K562 (cell line): ENCODE measurements around the gene TCF15. TPM values are rescaled to one million over a fixed set of nuclear protein-coding genes. Genes with fewer than 3 reads are reported as not detected.

Experiments
- ATAC-seq: fragments of 200-7000 bp; cut with Tn5 transposase; 3 replicates; pipeline ENCODE4 v1.9.1; 2020; ENCODE audit warnings: moderate library complexity
- BruUV-seq: library from RNA; stranded (reverse); fragments of 400-500 nt; replicated peaks from 2 replicates; lab custom pipeline; 2021; lab: Mats Ljungman, UMichigan
- CTCF ChIA-PET: fragments of 300-600 bp; formaldehyde crosslinking; extraction: SDS; loops from one replicate; lab custom pipeline; 2021; ENCODE audit warnings: low intra/inter-chr PET ratio; lab: Yijun Ruan, JAX
- POLR2A ChIA-PET: fragments of 300-600, 350-650 bp; sonication (Branson Sonifier 250); formaldehyde crosslinking; extraction: SDS; loops from one replicate; lab custom pipeline; 2021; ENCODE audit warnings: antibody characterized with exemption, inconsistent platforms; lab: Yijun Ruan, JAX
- DNase-seq, 4 experiments: peaks; one replicate each; pipeline versions ENCODE4 v3.0.0 to v3.0.0-alpha.2; 2011 to 2018; ENCODE audit warnings: low spot score in 3 of 4, mixed read lengths in 3 of 4; ENCODE audit errors: extremely low read depth in 1 of 4
- FAIRE-seq: peaks from 2 replicates; lab custom pipeline; 2011; peaks lifted over from hg19 to GRCh38; lab: Jason Lieb, UNC
- H2AFZ ChIP-seq: 2 replicates; pipeline ENCODE4 v1.6.0; 2011; ENCODE audit warnings: low read depth, low read length, control low read depth, inconsistent platforms
- H3K27ac ChIP-seq: fragments of 200-600 bp; 3 replicates; pipeline ENCODE4 v1.8.0; 2011; ENCODE audit warnings: low read depth, mild to moderate bottlenecking, control low read depth, inconsistent platforms, low read length, moderate library complexity, mixed read lengths; ENCODE audit errors: extremely low read depth
- H3K27me3 ChIP-seq, 2 experiments: fragments of 300-600 bp in 1 of 2; 2 replicates in 1 of 2; 3 replicates in 1 of 2; pipeline versions ENCODE4 v1.6.0 to v1.8.0; 2011; ENCODE audit warnings: inconsistent platforms in 2 of 2, low read length in 2 of 2, mild to moderate bottlenecking in 1 of 2, mixed read lengths in 1 of 2, moderate library complexity in 1 of 2; ENCODE audit not compliant: control insufficient read depth in 2 of 2, insufficient read depth in 2 of 2
- H3K36me3 ChIP-seq: fragments of 300-600 bp; 3 replicates; pipeline ENCODE4 v1.8.0; 2011; ENCODE audit warnings: mild to moderate bottlenecking, low read length, inconsistent platforms; ENCODE audit not compliant: control insufficient read depth, insufficient read depth
- H3K4me1 ChIP-seq, 2 experiments: fragments of 200-600 bp in 1 of 2; replicated peaks in 1 of 2; 2 replicates in 1 of 2; 3 replicates in 1 of 2; pipeline versions ENCODE4 v1.5.1 to v1.8.0; 2011; ENCODE audit warnings: inconsistent platforms in 2 of 2, low read length in 2 of 2, mild to moderate bottlenecking in 1 of 2, mixed read lengths in 1 of 2, moderate library complexity in 1 of 2; ENCODE audit not compliant: control insufficient read depth in 2 of 2, insufficient read depth in 2 of 2
- H3K4me2 ChIP-seq: 2 replicates; pipeline ENCODE4 v1.6.1; 2011; ENCODE audit warnings: low read length, control low read depth, inconsistent platforms, mixed read lengths; ENCODE audit not compliant: insufficient read depth
- H3K4me3 ChIP-seq: fragments of 200-600 bp; sonication (generic), shearing (Covaris generic); 2 replicates; pipeline ENCODE4 v1.5.1; 2016; ENCODE audit warnings: control low read depth, inconsistent platforms
- H3K79me2 ChIP-seq: fragments of 200-600 bp; 3 replicates; pipeline ENCODE4 v1.8.0; 2011; ENCODE audit warnings: low read length, inconsistent platforms; ENCODE audit not compliant: control insufficient read depth, insufficient read depth
- H3K9ac ChIP-seq, 2 experiments: 2 replicates each; pipeline versions ENCODE4 v1.6.0 to v1.6.1; 2011; ENCODE audit warnings: low read depth in 2 of 2, low read length in 2 of 2, control low read depth in 1 of 2, inconsistent platforms in 1 of 2, mild to moderate bottlenecking in 1 of 2, mixed read lengths in 1 of 2; ENCODE audit not compliant: insufficient read depth in 1 of 2
- H3K9me1 ChIP-seq: one replicate; pipeline ENCODE4 v1.6.0; 2011; ENCODE audit warnings: inconsistent platforms, mild to moderate bottlenecking, low read length, moderate library complexity; ENCODE audit not compliant: control insufficient read depth, insufficient read depth
- H3K9me3 ChIP-seq: replicated peaks from 2 replicates; pipeline ENCODE4 v1.5.1; 2011; ENCODE audit warnings: low read depth, low read length, inconsistent platforms; ENCODE audit not compliant: control insufficient read depth, insufficient read depth
- H4K20me1 ChIP-seq: replicated peaks from 2 replicates; pipeline ENCODE4 v1.6.1; 2011; ENCODE audit warnings: low read length, inconsistent platforms, mixed read lengths; ENCODE audit not compliant: control insufficient read depth, insufficient read depth
- DACH1 ChIP-seq: fragments of 450-650 bp; IDR thresholded peaks from 2 replicates; pipeline ENCODE4 v1.6.1; 2018; ENCODE audit not compliant: partially characterized antibody
- GABPB2 ChIP-seq: fragments of 250-450 bp; sonication (Bioruptor Pico); conservative IDR thresholded peaks from 2 replicates; pipeline ENCODE4 v1.5.1; 2021; ENCODE audit warnings: mild to moderate bottlenecking
- HDAC2 ChIP-seq: fragments of 450-650 bp; IDR thresholded peaks from 2 replicates; pipeline ENCODE4 v1.6.1; 2016; ENCODE audit warnings: mild to moderate bottlenecking
- HMG20B ChIP-seq: fragments of 250-450 bp; sonication (Bioruptor Pico); IDR thresholded peaks from 2 replicates; pipeline ENCODE4 v1.5.0; 2021; ENCODE audit warnings: mild to moderate bottlenecking
- JUND ChIP-seq, 2 experiments: IDR thresholded peaks; 2 replicates in 1 of 2; 3 replicates in 1 of 2; pipeline ENCODE4 v1.6.1; 2011; ENCODE audit warnings: borderline replicate concordance in 2 of 2, low read depth in 2 of 2, low read length in 2 of 2, improper control_type of control experiment in 1 of 2, missing biosample characterization in 1 of 2, missing genetic modification characterization in 1 of 2, missing genetic modification reagents in 1 of 2
- L3MBTL2 ChIP-seq: fragments of 450-650 bp; IDR thresholded peaks from 2 replicates; pipeline ENCODE4 v1.6.1; 2016; ENCODE audit warnings: mild to moderate bottlenecking, moderate library complexity
- MBD2 ChIP-seq: sonication (generic); IDR thresholded peaks from 2 replicates; pipeline ENCODE4 v1.6.1; 2016; ENCODE audit warnings: low read depth, borderline replicate concordance
- NFATC3 ChIP-seq: fragments of 450-650 bp; IDR thresholded peaks from 2 replicates; pipeline ENCODE4 v1.6.1; 2017; ENCODE audit warnings: mild to moderate bottlenecking
- NFE2L1 ChIP-seq: fragments of 450-650 bp; IDR thresholded peaks from 2 replicates; pipeline ENCODE4 v1.6.1; 2016; ENCODE audit warnings: missing genetic modification characterization, low read depth, mild to moderate bottlenecking, missing compliant biosample characterization, moderate library complexity, borderline replicate concordance
- POLR3A ChIP-seq: IDR thresholded peaks from 2 replicates; pipeline ENCODE4 v1.6.1; 2011; ENCODE audit warnings: borderline replicate concordance, mild to moderate bottlenecking, moderate library complexity; ENCODE audit not compliant: insufficient read length, insufficient read depth; ENCODE audit errors: extremely low read depth
- SAFB2 ChIP-seq: fragments of 200-400 bp; formaldehyde crosslinking; IDR thresholded peaks from 2 replicates; pipeline ENCODE4 v1.6.1; 2018; ENCODE audit warnings: borderline replicate concordance, low read length, low read depth, moderate library complexity; ENCODE audit not compliant: severe bottlenecking
- SETDB1 ChIP-seq: IDR thresholded peaks from one replicate; pipeline ENCODE4 v1.6.1; 2012; ENCODE audit warnings: low read length, control low read depth, inconsistent platforms
- TFE3 ChIP-seq: fragments of 450-650 bp; formaldehyde crosslinking; IDR thresholded peaks from 2 replicates; pipeline ENCODE4 v1.4.0; 2020; ENCODE audit warnings: mild to moderate bottlenecking, mixed read lengths
- U2AF1 ChIP-seq: fragments of 200-400 bp; formaldehyde crosslinking; optimal IDR thresholded peaks from 2 replicates; pipeline ENCODE3; 2017; ENCODE audit warnings: mild to moderate bottlenecking, low read depth, low read length, moderate library complexity
- ZBTB26 ChIP-seq: fragments of 450-650 bp; formaldehyde crosslinking; IDR thresholded peaks from 2 replicates; pipeline ENCODE4 v1.4.0; 2022; ENCODE audit warnings: missing genetic modification characterization
- ZBTB43 ChIP-seq: sonication (generic); formaldehyde crosslinking; IDR thresholded peaks from 2 replicates; pipeline ENCODE4 v1.8.0; 2023; ENCODE audit warnings: mild to moderate bottlenecking, missing genetic modification reagents
- ZNF232 ChIP-seq: sonication (generic); formaldehyde crosslinking; IDR thresholded peaks from 2 replicates; pipeline ENCODE4 v1.8.0; 2022; ENCODE audit warnings: mild to moderate bottlenecking, missing genetic modification reagents
- WGBS: fragments of 100-300 bp; shearing (Covaris generic); methylation state at CpG from one replicate; pipeline ENCODE4 v1.1.6; 2016; ENCODE audit warnings: low coverage, mixed read lengths; ENCODE audit not compliant: insufficient coverage; ENCODE audit errors: missing lambda C conversion rate; 5-methylcytosine and 5-hydroxymethylcytosine counted together
- in situ Hi-C: fragments of 300-500 bp; cut with MboI; formaldehyde crosslinking; loops from 4 replicates; pipeline ENCODE4 v1.15.0; 2018; ENCODE audit warnings: inconsistent platforms, mixed read lengths
- intact Hi-C: fragments of 100-400 bp; cut with micrococcal nuclease; formaldehyde crosslinking; loops from 2 replicates; pipeline ENCODE4 v1.14.2; 2022
- polyA plus RNA-seq, 8 experiments: library from polyadenylated mRNA; depleted of rRNA in 4 of 8; stranded (reverse) in 5 of 8; unstranded in 3 of 8; fragments of >200 nt; fragmentation: Nextera tagmentation in 2 of 8; fragmentation: Illumina TruSeq in 1 of 8; extraction: Ambion mirVana in 2 of 8; extraction: Trizol in 1 of 8; gene quantifications; 2 replicates each; pipeline versions ENCODE4 v1.2.1 to v1.2.3, GENCODE V29; 2011 to 2014; ENCODE audit warnings: inconsistent platforms in 1 of 8, missing spikeins in 1 of 8
- total RNA-seq, 7 experiments: library from RNA; depleted of rRNA in 6 of 7; stranded (reverse); fragments of >200 nt in 6 of 7; fragmentation: Illumina TruSeq in 2 of 7; extraction: Trizol in 2 of 7; gene quantifications; 2 replicates each; pipeline versions ENCODE4 v1.2.1 to v1.2.3, GENCODE V29; 2011 to 2021; ENCODE audit warnings: low replicate concordance in 1 of 7

TCF15 gene
- total and polyA plus RNA-seq, 9 of the 15 experiments (the other 6 are each of a cell fraction or from before 2014, with no cell fraction given): 0.04 to 5.0 (median 1.2) TPM

- intact Hi-C loops (loop anchor here (1.0 to 2.0 kb wide), 4 partner anchors 84 to 207 kb away; partner anchors contain the start of gene SLC52A3), in situ Hi-C loops (loop anchor here (5.0 kb wide), 1 partner anchor 176 kb away; no protein-coding TSS in a partner anchor)
- H3K79me2 ChIP-seq: no peaks in the 10 kb centered on the region
- H3K4me2 ChIP-seq: no peak overlapping the region
- H3K4me1 ChIP-seq: peaks cover 0 to 15% of the 10 kb centered on the region in 2 experiments; a peak in 3 of 5 replicates
- no peaks in the 10 kb centered on the region for H3K27me3 ChIP-seq
- ATAC-seq (peak; percentile 91), DNase-seq (peak; percentile 48 to 81 (median 59)), FAIRE-seq (peak; percentile 91)
- POLR2A ChIA-PET: interaction anchor here (0.6 kb wide), 1 partner anchor 261 kb away, joined by 3 read pairs; no protein-coding TSS in a partner anchor
- CTCF ChIA-PET: interaction anchor here (0.7 to 2.8 kb wide), 6 partner anchors 83 to 208 kb away, joined by 3 to 17 read pairs (median 7); partner anchors contain the start of gene SLC52A3
- BruUV-seq: no TSS peak
- no peak overlapping the region for H3K4me3 ChIP-seq
- no peaks in the 10 kb centered on the region for H3K9me1 ChIP-seq
- H3K27ac ChIP-seq: no peak overlapping the region
- no peaks in the 10 kb centered on the region for H4K20me1 ChIP-seq
- peak overlapping the region; percentile 42 for H2AFZ ChIP-seq
- no peaks in the 10 kb centered on the region for H3K9me3 ChIP-seq
- H3K36me3 ChIP-seq: no peaks in the 10 kb centered on the region
- 0 out of 4 replicates have a peak overlapping the region, but pooled peaks of 1 of the 2 experiments have one; percentile 48 for H3K9ac ChIP-seq
- 12% methylated on average over 7 of the region's 12 CpGs for WGBS
- TF ChIP-seq MBD2 (no peak), NFATC3 (no peak), JUND (IDR thresholded peaks at IDR 0.05; ENCODE audit: borderline replicate concordance, low read depth, low read length) (0 out of 2 replicates have a peak, but pooled peaks have one; percentile 21), JUND (tag; IDR thresholded peaks at IDR 0.05; ENCODE audit: borderline replicate concordance, low read depth, low read length) (no peak), POLR3A (no peak), GABPB2 (no peak), NFE2L1 (no peak), HDAC2 (no peak), SAFB2 (no peak), ZNF232 (CRISPR knock-in tag) (no peak), ZBTB43 (CRISPR knock-in tag) (no peak), L3MBTL2 (no peak), DACH1 (no peak), TFE3 (CRISPR knock-in tag) (no peak), ZBTB26 (CRISPR knock-in tag) (no peak), HMG20B (CRISPR knock-in tag) (no peak), SETDB1 (no peak), U2AF1 (no peak)
Observed at GRCh38 chr20:561437-562231, 48.5 kb downstream of the TCF15 start.
